Activated CD8-positive, alpha-beta memory T cell treated with anti-CD3 and anti-CD28 coated beads, Interleukin-2, amount 50 U/mL, for 1 hour (primary cell): ENCODE results near the gene MBP.

Experiments
- DNase-seq: peaks from one replicate; pipeline ENCODE4 v3.0.0-alpha.2; 2020; ENCODE audit errors: extremely low read depth

MBP gene

DNA sequence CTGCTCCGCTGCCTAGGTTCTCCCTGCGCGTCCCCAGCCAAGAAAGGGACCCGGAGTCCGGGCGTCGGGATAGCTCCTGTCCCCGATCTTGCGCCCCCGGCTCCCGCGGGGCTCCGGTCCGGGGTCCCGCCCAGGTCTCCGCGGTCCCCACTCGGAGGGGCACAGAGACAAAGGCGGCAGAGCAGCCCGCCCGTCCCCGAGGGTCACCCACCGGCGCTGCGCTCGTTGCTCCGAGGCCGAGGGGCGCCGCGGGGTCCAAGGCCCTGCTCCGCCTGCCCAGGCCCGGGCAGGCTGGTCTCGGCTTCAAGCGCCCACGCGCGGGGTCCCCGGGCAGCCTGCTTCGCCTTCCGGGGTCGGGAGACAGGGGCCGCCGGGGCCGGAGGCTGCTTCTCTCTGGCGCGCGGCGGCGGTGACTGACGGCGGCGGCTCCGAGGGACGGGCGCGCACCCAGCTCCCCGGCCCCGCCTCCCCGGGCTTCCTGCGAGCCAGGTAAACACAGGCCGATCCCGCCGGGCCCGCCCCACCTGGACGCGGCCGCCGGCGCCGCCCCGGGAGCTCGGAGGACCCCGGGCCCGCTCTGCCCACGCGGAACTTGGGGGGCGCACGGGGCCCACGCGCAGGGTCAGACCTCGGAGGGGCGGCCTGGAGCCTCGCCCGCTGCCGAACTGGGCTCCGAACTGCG, at the start of gene MBP:
Gene MBP (minus strand): TSS at position 415 of the 682 bp plus-strand sequence. CDS start 27,522 bp downstream, outside the sequence.
- no peak for DNase-seq

DNA sequence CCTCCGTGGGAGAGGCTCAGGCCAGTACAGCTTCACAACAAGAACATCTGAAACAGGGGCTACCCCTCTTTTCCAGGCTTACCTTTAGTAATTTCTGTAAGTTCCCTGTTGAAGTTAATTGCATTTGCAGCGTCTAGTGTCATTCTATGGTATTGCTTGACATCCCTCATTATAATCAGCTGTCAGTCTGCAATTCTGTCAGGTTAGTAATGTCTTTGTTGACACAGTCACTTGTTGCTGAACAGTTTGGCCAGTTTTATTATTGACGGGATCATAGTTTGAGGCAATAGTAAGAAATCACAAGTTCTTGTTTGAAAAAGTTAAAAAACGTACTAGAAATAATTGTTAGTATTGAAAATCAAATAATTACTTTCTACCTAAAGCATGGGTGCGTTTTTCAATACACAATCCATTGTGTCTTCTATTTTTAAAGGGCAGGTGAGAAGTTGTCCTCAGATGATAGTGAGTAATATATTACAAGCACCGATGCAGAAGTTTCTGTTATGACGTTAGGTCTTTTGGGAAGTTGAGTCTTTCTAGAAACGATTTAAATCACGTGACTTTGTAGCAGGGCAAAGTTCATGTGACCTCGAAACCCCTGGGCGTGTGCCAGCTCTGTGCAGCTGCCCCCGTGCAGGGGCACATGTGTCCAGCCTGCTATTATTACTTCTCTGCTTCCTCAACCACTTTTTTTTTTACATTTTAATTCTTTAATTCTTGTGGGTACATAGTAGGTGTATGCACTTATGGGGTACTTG, 49.5 kb upstream of the MBP start:
- no peak for DNase-seq

DNA sequence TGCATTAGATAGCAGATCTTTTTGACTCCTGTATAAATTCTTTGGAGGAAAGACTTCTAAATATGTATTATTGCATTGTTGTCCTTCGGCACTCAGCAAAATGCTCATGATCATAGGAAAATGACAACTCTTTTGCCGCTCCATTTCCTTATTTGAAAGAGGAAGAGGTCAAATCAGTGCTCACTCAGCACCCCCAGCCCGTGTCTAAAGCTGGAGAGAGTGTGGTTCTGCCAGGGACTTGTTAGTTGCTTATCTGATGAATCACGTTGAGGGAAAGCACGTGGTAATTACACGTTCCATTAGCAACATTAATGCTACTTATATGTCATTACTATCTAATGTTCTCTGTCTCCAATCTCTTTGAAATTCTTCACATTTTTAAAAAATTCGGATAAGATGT, 46.0 kb upstream of the MBP start:
- DNase-seq: no peak

DNA sequence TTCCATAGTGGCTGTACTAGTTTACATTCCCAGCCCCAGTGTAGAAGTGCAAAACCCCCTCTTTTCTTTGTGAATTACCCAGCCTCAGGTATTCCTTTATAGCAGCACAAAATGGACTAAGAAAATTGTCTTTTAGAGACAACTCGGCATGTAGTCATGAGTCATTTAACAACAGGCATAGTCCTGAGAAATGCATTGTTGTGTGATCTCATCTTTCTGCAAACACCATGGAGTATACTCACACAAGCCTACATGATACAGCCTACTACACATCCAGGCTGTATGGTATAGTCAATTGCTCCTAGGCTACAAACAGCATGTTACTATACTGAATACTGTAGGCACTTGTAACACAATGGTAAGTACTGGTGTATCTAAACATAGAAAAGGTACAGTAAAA, 44.4 kb upstream of the MBP start:
- DNase-seq: no peak

DNA sequence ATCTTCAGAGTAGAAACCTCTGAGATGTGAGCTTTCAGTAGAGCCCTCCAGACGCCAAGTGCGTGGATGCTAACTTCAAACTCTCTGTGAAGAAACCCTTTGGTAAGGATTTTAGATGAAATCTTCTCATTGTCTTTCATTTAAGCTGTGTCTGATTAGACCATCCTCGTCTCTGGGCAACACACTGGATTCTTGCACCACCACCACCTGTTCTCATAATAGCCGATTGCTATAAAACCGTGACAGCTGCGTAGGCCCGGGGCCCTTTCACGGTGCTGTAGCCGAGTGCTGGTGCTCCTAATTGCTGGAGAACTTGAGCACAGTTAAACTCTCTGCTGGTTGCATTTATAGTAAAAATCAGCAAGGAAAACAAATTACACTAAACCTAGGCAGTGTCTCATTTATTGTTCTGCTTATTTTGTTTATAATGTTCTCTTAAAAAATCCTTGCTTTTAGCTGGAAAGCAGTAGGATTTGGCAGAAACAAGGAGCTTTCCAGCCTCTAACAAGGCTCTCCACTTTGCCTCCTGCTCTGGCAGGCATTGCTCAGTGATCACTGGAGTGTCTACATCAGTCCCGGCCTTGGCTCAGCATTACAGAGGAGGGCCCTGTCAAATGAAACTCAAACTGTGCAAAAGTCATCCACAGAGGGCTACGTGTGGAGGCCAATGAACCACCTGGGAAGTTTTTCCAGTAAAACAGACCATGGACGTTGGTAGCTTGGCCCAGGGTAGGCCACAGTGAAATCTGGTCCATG, 40.9 kb upstream of the MBP start:
- DNase-seq: no peak

DNA sequence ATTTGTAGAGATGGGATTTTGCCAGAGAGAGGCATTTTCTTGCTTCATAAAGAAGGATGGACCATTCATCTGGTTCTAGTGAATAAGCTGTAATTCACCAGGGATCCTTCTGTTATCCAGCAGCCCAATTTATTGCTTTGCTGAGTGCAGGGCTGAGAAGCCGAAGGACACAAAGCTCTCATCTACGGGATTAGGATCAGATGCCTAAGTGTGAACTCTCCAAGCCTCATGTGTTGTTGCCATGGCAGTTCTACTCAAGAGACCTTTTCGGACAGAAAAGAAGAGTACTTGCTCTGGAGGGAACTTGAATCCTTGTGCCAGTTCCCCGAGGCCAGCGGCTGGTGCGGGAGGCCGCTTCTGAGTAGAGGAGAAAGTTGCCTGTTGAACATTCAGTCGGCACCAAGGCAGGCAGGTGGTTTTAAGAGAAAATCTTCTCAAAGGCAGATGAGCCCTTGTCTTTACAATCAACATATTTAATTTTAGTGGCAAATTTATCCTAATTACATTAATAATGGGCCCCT, 38.4 kb upstream of the MBP start:
- DNase-seq: no peak

DNA sequence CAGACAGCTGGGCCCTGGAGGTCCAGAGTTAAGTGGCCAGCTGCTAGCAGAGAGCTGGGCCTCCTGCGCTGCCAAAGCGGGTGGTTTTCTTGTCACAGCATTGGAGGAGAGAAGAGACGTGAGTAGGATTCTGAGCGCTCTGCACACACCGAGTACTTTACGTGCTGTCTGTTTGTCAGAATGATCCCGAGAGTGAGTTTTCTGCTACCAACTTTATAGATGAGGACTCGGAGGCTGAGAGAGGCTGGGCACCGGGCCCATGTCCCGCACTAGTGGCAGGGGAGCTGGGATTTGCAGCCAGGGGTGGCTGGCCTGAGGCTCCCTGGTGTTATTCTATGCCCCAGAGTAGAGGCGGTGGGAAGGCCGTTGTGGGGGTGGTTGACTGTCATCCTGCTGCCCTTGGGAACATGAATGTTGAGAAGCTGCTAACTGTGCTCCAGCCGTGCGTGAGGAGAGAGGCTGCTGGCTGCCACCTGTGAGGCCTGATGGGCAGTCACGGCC, 36.3 kb upstream of the MBP start:
- DNase-seq: no peak

DNA sequence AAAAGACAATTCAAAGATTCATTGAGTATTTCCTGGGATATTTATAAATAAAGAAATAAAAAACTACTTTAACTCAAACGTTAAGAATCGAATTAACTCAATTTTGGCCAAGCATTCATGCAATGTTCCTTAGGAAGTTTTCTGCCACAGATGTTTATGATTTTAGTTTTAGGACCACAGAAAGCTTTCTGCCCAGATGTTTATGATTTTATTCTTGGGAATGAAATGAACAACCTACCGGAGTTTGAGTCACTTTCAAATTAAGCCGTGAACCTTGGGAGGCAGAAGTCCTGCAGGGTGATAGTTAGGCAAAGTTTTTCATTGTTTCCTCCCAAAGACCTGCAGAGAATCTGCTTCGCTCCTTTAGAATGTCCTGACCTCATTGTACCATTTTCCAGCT, 34.7 kb upstream of the MBP start:
- DNase-seq: no peak

DNA sequence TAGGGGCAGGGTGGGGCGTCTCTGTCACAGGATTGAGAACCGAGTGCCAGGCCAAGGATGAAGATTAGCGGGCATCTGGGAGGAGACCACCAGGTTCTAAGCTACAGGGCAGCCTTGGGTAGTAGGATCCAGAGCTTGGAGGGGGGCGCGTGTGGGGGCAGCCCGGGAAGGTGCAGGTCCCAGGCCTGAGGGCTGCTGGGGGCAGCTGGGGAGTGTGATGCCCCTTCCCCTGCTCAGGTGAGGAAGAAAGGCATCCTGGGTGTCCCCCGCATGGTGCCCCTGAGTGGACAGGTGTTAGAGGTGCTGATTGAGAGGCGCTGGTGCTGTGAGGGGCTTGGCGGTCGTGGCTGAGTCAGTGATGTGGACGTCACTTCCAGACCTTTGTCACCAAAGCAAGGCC, 33.9 kb upstream of the MBP start:
- DNase-seq: no peak

DNA sequence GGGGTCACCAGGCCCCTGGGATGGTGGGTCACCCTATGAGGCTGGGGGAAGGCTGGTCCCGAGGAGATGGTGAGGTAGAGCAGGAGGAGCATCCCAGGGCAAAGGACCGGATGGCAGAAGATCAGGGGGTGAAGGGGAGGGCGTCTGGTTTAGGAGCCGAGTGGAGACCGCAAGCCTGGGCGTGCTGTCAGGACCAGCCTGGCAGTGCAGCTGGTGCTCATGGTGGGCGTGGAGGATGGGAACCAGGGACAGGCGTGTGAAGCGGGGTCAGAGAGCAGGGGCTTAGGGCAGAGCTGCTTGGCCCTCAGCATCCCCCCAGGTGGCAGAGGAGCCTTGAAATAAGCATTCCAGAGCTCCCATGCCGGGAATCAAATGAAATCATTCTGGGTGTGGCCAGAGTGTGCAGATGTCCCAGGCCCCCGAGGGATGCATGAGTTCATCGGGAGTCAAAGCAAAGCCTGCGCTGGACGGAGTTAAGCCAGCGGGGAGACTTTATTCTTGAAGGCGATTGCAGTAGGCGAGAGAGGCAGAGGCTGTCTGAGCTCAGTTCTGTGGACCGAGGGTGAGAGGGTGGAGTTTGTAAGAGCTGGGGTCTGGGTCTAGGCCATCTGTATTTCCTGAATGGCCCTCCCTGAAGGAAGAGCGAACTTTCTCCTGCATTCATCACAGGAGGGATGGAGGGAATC, 33.1 kb upstream of the MBP start:
- DNase-seq: no peak

DNA sequence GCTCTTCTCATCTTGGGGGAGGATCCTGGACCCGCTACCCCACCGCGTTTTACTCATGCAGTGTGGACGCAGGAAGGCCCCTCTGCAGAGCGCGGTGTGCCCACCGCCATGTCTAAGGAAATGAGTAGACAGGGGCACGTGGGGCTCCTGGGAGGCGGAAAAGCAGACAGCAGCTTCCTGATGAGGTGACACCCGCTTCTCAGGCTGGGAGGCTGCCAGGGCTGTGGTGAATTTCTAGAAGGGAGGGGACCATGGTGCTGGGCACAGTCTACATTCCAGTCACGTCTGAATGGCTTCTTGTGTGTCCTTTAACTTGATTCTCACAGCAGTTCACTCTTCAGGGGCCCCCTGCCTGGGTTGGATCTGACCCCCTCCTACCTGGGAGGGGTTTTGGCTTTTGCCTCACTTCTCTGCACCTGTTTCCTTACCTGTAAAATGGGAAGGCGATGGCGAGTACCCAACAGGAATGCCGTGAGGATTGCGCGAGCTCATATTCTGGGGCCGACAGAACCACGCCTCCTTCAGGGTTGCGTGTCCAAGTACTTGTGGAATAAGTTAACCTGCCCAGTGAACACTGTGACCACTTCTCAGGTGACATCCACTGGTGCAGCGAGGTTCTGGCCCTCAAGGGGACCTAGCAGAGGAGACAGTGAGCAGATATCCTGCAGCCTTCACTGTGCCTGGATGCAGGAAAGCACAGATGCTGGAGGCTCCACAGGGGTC, 32.3 kb upstream of the MBP start:
- DNase-seq: no peak

DNA sequence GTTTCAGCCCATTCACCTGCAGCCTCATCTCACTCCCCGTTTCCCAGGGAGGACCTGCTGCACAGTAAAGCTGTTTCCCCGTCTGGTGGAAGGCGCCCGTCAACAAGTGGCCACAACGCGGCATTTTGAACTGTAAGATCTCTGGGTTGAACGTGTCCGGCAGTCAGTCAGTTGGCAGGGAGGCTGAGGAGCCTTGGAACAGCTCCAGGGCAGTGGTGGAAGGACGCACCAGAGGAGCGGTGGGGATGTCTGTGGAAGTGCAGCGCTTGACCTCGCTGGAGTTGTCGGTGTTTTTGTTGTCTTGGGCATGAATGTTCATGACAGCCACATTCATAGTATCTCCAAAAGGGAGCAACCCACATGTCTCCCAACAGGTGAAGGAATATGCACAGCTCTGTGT, 31.4 kb upstream of the MBP start:
- no peak for DNase-seq

DNA sequence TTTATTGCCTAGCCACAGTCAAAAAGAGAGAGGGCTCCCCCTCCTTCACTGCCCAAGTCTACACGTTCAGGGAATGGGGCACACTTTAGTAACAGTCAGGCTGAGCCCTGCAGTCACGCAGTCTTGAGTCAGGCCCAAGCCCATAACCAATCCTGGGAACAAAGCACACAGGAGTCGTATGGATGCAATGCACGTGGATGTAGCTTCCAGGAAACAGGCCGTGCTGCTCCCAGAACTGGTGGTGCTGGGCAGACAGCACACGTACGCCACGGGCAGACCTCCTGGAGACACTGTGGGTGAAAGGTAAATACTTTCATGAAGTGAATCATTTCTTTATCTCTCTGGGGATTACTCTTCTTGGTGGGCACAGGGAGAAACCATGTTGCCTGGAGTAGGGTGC, 30.0 kb upstream of the MBP start:
- no peak for DNase-seq

DNA sequence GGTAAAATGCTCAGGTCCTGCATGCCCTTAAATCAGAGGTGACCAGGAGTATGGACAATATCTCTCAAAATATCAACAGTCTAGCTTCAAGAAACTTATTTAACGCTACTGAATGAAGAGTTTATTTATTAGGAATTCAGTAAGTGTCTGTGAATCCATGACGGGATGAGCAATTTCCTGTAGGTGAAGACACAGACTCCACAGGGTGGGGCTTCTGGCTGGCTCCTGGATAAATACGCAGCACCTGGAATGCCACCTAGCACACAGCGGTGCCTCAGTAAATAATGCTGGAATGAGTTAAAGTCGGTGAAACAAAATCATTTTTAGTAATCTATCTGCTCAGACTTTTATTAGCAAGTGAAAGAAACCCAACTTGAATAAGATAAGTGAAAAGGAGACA, 29.4 kb upstream of the MBP start:
- no peak for DNase-seq

DNA sequence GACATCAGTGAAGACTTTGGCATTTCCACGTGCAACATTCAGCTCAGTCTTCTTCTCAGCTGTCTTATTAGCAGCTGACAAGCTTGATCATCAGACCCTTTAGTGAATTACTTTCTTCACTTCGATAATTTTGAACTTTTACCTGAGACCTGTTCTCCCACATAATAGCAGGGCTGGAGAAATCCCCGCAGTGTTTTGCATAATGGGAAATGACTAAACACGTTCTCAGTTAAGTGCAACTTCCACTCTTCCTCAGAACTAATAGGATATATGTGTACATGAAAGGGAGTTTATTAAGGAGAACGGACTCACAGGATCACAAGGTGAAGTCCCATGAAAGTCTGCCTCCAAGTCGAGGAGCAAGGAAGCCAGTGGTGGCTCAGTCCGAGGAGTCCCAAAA, 28.8 kb upstream of the MBP start:
- no peak for DNase-seq

DNA sequence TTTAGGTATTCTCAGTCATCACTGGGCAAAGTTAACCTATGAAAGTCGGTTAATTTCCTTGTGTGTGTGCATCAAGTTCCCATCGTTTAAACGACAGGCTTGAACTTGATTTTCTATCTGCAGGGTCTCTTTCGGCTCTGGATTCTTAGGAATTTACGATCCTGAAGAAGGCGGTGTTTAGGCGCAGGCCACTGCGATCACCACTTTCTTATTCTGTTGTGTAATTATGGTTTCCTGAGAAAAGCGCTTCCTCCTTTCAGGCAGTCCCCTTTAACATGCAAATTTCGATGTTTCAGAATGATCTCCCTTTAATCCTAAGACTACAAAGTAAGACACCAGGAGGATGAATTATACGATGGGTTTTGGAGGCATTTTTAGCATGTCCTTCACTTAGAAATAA, 27.9 kb upstream of the MBP start:
- DNase-seq: no peak

DNA sequence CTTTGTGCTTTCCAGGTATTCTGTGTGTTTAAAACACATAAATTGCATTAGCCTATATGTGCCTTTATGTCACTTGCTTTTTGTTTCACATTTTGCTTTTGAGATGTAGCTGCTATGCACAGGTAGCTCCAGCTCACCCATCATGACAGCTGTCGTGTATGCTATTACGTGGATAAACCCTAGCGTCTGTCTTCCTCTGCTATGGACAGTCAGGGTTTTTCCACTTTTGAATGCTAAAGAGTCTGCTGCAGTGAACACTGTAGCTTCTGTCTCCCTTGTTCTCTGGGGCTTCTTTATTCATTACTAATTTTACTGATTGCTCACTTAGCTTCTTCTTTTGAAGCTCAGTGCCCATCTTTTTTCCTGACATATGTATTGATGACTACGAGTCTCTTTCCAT, 24.7 kb upstream of the MBP start:
- no peak for DNase-seq

DNA sequence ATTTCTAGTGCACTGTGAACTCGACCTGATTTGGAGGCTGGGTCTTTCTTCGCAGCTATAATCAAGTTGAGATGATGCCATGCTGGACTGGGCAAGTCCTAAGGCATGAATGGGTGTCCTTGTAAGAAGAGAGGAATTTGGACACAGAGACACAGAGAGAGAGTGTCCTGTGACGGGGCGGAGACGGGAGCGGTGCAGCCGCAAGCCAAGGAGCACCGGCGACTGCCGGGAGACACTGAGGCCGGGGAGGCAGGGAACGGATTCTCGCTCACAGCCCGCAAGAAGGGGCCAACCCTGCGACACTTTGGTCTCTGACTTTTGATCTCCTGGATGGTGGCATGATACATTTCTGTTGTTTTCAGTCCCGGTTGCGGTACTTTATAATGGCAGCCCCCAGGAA, 22.4 kb upstream of the MBP start:
- no peak for DNase-seq

DNA sequence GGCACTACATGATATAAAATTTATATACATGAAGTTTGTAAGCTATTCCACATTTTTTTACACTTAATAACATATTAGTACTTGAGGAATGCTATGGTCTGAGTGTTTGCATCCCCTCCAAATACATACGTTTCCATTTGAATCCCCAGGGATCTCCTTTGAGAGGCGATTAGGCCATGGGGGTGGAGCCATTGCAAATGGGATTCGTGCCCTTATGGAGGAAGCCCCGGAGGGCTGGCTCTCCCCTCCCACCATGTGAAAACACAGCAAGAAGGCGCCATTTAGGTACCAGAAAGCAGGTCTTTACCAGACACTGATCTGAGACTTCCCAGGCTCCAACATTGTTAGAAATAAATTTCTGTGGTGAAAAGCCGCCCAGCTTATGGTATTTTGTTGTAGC, 20.8 kb upstream of the MBP start:
- no peak for DNase-seq

DNA sequence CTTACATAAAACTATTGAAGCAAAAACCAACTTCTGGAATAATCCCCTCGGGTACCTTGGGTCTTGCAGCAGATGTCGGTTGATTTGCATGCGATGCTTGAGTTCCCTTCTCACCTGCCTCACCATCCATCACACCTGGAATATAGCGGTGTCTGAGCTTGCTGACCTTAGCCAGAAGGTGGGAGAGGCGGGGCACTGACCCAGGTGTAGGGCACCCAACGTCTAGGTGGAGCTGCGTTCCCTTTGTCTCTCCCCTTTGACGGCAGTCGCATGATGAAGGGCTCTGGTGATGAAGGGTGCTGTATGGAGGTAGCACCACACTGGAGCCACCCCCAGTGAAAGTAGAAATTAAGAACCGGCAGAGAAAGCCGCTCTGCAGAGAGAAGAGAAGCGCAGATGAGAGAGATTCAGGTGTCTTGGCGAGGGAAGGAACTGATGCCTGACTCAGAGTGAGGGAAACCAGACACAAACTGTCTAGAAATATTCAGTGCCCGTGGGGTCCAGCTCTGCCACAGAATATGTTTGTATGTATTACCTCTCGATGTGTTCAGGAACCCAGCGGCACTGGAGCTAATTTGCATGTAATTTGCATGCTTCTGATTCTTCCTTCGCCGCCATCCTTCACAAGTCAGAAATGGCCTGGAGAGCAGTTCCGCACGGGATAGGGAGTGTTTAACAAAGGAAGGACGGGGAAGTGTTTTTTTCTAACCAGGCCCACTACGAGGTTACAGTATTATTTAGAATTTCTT, 19.4 kb upstream of the MBP start:
- DNase-seq: no peak
